Suppressor macrophage treated with lipopolysaccharide for 1 hour (primary cell): ENCODE data around the gene PLD1.
"Not testable (repeated sequence)": the region's sequence is repeated elsewhere in the genome, so short reads cannot be mapped to it uniquely, and the experiment has no call there.

Experiments used
- DNase-seq, 3 donors: peaks; one replicate each; pipeline ENCODE4 v3.0.0-alpha.2; 2020 to 2022

The PLD1 gene

DNA sequence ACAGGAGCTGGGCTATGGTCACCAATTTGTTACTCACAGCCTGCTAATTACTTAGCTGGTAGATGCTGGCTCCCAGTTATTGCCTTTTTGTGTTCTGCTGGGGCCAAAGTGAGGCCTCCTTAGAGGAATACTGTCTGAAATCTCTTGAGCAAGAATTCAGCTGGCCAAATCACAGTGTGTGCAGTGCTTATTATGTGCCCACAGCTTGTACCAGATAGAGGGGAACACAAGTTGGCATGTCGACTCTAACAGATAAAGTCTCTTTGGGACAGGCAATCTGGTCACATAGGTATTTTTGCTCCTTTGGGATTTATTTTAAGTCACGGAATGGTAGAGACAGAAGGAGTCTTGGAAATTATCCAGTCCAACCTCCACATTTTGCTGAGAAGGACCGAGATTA is 26.6 kb upstream of the PLD1 start:
- DNase-seq, result no peak

GRCh38 chr3:171835613-171836012 is 25.3 kb upstream of the PLD1 start:
- no peak for DNase-seq

- peak; percentile 80 to 92 (median 90) for DNase-seq
Observed at GRCh38 chr3:171835116-171835515, 24.8 kb upstream of the PLD1 start.

DNA sequence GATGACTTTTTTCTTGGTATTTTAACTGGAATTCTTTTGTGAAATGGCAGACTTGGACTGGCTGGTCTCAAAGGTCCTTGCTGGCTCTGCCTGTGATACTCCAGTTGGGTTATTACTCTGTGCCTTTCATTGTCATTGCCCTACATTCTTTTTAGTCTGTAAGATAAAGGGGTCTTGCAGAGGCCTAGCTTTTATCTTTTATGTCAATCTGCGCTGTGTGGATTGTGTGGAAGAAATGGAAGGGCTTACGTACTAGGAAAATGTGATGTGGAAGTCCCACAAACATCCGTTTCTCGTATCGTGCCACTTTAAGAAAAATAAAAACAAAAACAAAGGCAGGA is 24.1 kb upstream of the PLD1 start:
- no peak for DNase-seq

- peak; percentile 40 to 75 (median 66) for DNase-seq
Observed at GRCh38 chr3:171833789-171834460, 23.6 kb upstream of the PLD1 start.

GRCh38 chr3:171832989-171833388 is 22.7 kb upstream of the PLD1 start:
- no peak for DNase-seq

- no peak for DNase-seq
Observed at GRCh38 chr3:171831936-171832335, 21.7 kb upstream of the PLD1 start.

GRCh38 chr3:171830518-171830875 is 20.2 kb upstream of the PLD1 start:
- DNase-seq, result no peak

DNA sequence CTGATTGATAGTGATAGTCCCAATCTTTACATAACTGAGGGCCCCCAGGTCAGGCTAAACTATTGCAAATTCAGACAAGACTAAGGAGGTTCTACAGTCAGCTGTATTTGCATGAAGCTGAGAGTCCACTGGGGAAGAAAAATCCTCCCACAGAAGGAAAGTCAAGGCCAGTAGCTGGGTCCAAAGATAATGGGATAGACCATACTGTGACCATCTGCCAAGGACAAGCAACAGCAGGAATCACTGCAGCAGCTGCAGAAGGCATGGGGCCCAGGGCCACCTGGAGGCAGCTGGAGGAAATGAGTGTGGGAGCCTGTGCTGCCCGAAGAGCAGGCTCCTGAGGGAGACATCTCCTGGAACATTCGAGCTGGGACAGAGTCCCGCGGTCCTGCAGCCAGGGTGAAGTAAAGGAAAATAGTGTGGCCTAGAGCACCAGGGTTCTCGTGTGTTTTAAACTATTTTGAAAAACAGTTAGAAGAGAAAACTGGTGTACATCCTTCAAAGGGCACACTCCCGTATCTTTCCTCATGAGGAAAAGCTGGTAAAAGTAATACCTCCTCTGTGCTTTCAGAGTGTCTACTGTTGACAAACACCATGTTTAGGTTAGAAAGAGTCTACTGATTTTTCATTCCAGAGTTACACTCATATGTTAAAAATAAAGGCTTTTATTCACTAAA is 19.7 kb upstream of the PLD1 start:
- DNase-seq, result peak; percentile 66 to 73 (median 69)

DNA sequence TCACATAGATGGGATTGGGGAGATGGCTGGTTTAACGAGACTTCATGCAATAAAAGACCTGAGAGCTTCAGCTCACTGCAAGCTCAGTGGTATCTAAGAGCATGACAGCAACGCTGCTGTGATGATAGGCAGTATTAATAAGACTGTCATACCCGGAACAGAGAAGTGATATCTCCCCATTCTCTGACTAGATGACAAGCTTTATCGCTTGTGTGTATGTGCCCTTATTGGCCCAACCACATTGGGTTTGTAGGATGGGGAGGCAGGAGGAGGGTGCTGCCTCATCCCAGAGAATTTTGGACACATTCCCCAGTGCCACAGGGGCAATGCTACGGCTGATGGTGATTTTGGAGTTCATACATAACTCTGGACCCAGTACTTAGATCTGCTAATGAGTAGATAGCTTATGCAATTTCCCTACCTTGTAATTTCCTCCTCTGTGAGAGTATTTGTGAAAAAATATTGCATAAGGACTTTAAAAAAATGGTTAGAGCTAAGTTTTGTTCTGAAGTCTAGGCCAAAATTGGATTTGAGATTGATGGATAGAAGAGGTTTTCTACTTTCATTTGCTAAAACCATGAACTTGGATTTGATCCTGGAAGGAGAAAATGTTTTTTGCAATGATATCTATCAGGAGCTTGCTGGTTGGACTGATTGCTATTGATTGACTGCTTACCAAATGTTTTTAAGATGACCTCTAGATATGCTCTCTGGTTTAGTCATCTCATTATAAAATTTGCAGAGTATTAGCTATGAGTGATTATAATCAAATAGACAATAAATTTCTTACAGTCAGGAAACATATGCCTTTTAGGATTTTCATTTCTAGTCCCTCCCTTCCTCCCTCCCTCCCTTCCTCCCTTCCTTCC is 18.9 kb upstream of the PLD1 start:
- peak in 2 of 3 donors; percentile 55 to 66 for DNase-seq

GRCh38 chr3:171827836-171828458 is 17.7 kb upstream of the PLD1 start:
- no peak for DNase-seq

DNA sequence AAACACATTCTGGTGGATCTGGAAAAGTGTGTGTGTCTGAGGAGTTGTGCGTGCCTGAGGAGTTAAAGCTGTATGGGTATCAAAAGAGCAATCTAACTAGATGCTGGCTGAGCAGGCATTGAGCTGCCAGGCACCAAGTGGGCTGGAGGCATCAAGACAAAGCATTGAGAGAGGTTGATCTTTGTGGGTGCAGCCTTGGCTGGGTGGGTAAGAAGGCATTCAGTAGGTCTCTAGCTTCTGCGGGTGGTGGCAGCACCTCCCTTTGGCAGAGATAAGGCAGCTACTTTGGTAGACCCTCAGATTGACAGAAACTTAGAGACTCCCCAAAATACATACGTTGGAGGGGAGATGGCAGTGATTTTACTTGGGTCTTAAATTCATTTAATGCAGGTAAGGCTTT is 17.1 kb upstream of the PLD1 start:
- DNase-seq, result no peak

GRCh38 chr3:171825222-171825828 is 15.0 kb upstream of the PLD1 start:
- peak; percentile 89 to 99 (median 98) for DNase-seq

DNA sequence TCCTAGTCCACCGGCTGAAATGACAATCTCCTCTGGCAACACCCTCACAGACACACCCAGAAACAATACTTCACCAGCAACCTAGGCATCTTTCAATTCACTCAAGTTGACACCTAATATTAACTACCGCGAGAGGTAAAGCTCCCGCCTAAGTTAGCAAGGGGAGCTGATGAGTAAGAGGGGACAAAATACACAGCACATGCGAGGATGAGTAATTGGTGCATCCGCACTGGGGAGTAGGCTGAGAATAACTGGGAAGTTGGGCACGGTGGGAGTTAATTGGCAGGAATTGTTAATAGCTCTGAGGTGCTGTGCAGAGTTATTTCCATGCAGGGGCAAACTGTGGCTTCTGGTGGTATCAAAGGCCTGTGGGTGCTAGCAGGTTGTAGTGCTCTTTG is 14.5 kb upstream of the PLD1 start:
- DNase-seq, result peak; percentile 82 to 88 (median 85)

GRCh38 chr3:171824116-171824515 is 13.8 kb upstream of the PLD1 start:
- peak; percentile 60 to 72 (median 69) for DNase-seq

GRCh38 chr3:171822431-171823106 is 12.3 kb upstream of the PLD1 start:
- DNase-seq, result no peak

- no peak for DNase-seq
Observed at GRCh38 chr3:171821778-171822358, 11.6 kb upstream of the PLD1 start.

GRCh38 chr3:171821044-171821443 is 10.8 kb upstream of the PLD1 start:
- DNase-seq, result no peak

- no peak for DNase-seq
Observed at GRCh38 chr3:171817074-171817800, 7.0 kb upstream of the PLD1 start.

DNA sequence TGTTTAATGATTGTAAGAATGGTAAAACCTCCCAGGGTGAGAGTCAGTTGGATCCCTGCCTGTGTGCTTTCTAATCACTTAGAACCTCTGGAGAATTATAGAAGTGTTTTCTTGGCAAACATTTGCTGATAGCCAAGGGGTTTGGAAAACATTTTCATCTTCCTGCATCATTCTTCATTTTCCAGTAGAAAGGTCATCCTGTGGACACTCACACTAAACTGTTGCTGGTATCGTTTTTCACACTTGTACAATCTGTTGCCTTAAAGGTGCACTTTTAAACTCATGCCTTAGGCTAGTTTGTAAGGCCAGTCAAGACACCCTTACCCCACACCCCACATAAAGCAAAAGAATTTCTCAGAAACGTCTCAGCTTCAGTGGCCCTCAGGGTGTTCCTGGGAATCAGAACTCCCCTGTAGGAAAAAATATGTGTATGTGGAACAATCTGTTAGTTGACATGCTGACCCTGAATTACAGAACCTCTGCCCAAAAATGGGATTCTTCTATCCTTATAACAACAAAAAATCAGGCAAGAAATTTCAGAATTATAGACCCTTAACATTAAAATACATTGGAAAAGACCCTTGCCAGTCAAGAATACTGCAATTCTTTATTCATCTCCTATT is 5.8 kb upstream of the PLD1 start:
- DNase-seq, result no peak

GRCh38 chr3:171814662-171815061 is 4.4 kb upstream of the PLD1 start:
- DNase-seq, result not testable (repeated sequence)
